HCT116 (cell line): Measurements from ENCODE around the gene SH3GL3. TPM values are rescaled to one million over a fixed set of nuclear protein-coding genes. Genes with fewer than 3 reads are reported as not detected.

Source experiments
- ATAC-seq: fragments of 200-7000 bp; cut with Tn5 transposase; 2 replicates; pipeline ENCODE4 v1.9.1; 2020; ENCODE audit warnings: mild to moderate bottlenecking, moderate library complexity
- BruUV-seq: library from RNA; stranded (reverse); fragments of 400-500 nt; replicated peaks from 2 replicates; lab custom pipeline; 2021; lab: Mats Ljungman, UMichigan
- CTCF ChIA-PET: fragments of 300-600 bp; sonication (Branson Sonifier 250); formaldehyde crosslinking; loops from one replicate; lab custom pipeline; 2021; ENCODE audit warnings: antibody characterized with exemption; lab: Charles Lee
- POLR2A ChIA-PET: fragments of 300-600, 350-600 bp; sonication (Branson Sonifier 250); formaldehyde crosslinking; loops from one replicate; lab custom pipeline; 2021; ENCODE audit warnings: antibody characterized with exemption; lab: Charles Lee
- RAD21 ChIA-PET, 2 experiments: fragments of 300-600 bp; sonication (Branson Sonifier 250); formaldehyde crosslinking; loops; one replicate each; lab custom pipeline; 2023; ENCODE audit warnings: low total read pairs in 2 of 2; ENCODE audit not compliant: uncharacterized antibody in 2 of 2, unreplicated experiment in 2 of 2, low non-redundant PET in 1 of 2; lab: Charles Lee
- DNase-seq: peaks from one replicate; pipeline ENCODE4 v3.0.0-alpha.2; 2010; ENCODE audit warnings: low read depth, low spot score
- H2AFZ ChIP-seq: fragments of 200-600 bp; shearing (Covaris generic), sonication (generic); 2 replicates; pipeline ENCODE4 v1.6.1; 2017; ENCODE audit warnings: low read depth, mixed run types, mixed read lengths, antibody characterized with exemption, low read length; ENCODE audit not compliant: poor library complexity, severe bottlenecking
- H3K27ac ChIP-seq: 2 replicates; pipeline ENCODE4 v1.5.1; 2012; ENCODE audit warnings: low read depth, low read length
- H3K27me3 ChIP-seq: fragments of 200-600 bp; sonication (generic); 2 replicates; pipeline ENCODE4 v1.6.1; 2016; ENCODE audit warnings: mixed run types, low read length, mixed read lengths; ENCODE audit not compliant: insufficient read depth
- H3K36me3 ChIP-seq, 2 experiments: fragments of 200-500 bp in 1 of 2; fragments of 200-600 bp in 1 of 2; sonication (Bioruptor generic) in 1 of 2; sonication (generic) in 1 of 2; 2 replicates each; pipeline versions ENCODE4 v1.5.1 to v1.6.1; 2014 to 2016; ENCODE audit warnings: low read length in 2 of 2, inconsistent platforms in 1 of 2, mixed read lengths in 1 of 2, mixed run types in 1 of 2; ENCODE audit not compliant: insufficient read depth in 2 of 2, control insufficient read depth in 1 of 2
- H3K4me1 ChIP-seq, 2 experiments: fragments of 200-600 bp in 1 of 2; sonication (generic) in 1 of 2; 2 replicates each; pipeline versions ENCODE4 v1.5.1 to v1.6.1; 2012 to 2017; ENCODE audit warnings: low read length in 2 of 2, inconsistent platforms in 1 of 2, mild to moderate bottlenecking in 1 of 2, mixed read lengths in 1 of 2, mixed run types in 1 of 2, moderate library complexity in 1 of 2; ENCODE audit not compliant: insufficient read depth in 2 of 2, control insufficient read depth in 1 of 2
- H3K4me2 ChIP-seq: fragments of 200-600 bp; sonication (generic); 2 replicates; pipeline ENCODE4 v1.6.1; 2017; ENCODE audit warnings: mixed run types, low read length, mixed read lengths
- H3K4me3 ChIP-seq, 2 experiments: fragments of 200-600 bp in 1 of 2; sonication (generic) in 1 of 2; replicated peaks in 1 of 2; 2 replicates each; pipeline ENCODE4 v1.5.1; 2011 to 2016; ENCODE audit warnings: low read length in 2 of 2, control low read depth in 1 of 2, low read depth in 1 of 2, mild to moderate bottlenecking in 1 of 2, mixed read lengths in 1 of 2, mixed run types in 1 of 2
- H3K79me2 ChIP-seq: fragments of 200-600 bp; sonication (generic); 2 replicates; pipeline ENCODE4 v1.6.1; 2017; ENCODE audit warnings: mild to moderate bottlenecking, mixed run types, low read length, moderate library complexity, mixed read lengths; ENCODE audit not compliant: insufficient read depth
- H3K9ac ChIP-seq: fragments of 200-600 bp; sonication (generic); 2 replicates; pipeline ENCODE4 v1.6.1; 2016; ENCODE audit warnings: low read length, mixed read lengths
- H3K9me2 ChIP-seq: fragments of 200-600 bp; sonication (generic), shearing (Covaris generic); 2 replicates; pipeline ENCODE4 v1.6.1; 2017; ENCODE audit warnings: mixed run types, mild to moderate bottlenecking, moderate library complexity; ENCODE audit not compliant: insufficient read depth
- H3K9me3 ChIP-seq, 2 experiments: fragments of 200-500 bp in 1 of 2; fragments of 200-600 bp in 1 of 2; sonication (Bioruptor generic) in 1 of 2; sonication (generic) in 1 of 2; 2 replicates each; pipeline ENCODE4 v1.6.1; 2014 to 2017; ENCODE audit warnings: low read length in 2 of 2, mixed read lengths in 2 of 2, inconsistent platforms in 1 of 2, low read depth in 1 of 2, mild to moderate bottlenecking in 1 of 2, mixed run types in 1 of 2, moderate library complexity in 1 of 2; ENCODE audit not compliant: control insufficient read depth in 1 of 2, insufficient read depth in 1 of 2
- H4K20me1 ChIP-seq: fragments of 200-600 bp; sonication (generic), shearing (Covaris generic); 2 replicates; pipeline ENCODE4 v1.6.1; 2017; ENCODE audit warnings: mixed run types, mild to moderate bottlenecking, moderate library complexity; ENCODE audit not compliant: insufficient read depth
- CBX3 ChIP-seq: IDR thresholded peaks from 2 replicates; pipeline ENCODE4 v1.6.1; 2012; ENCODE audit warnings: low read depth
- CEBPB ChIP-seq: IDR thresholded peaks from 2 replicates; pipeline ENCODE4 v1.6.1; 2012; ENCODE audit warnings: low read depth
- EGR1 ChIP-seq: IDR thresholded peaks from 2 replicates; pipeline ENCODE4 v1.6.1; 2012; ENCODE audit warnings: low read depth
- ELF1 ChIP-seq: IDR thresholded peaks from 2 replicates; pipeline ENCODE4 v1.6.1; 2012; ENCODE audit warnings: low read depth, borderline replicate concordance
- EZH2phosphoT487 ChIP-seq: fragments of 200-600 bp; IDR thresholded peaks from 2 replicates; pipeline ENCODE4 v1.6.1; 2018; ENCODE audit warnings: antibody characterized with exemption, borderline replicate concordance
- POLR2AphosphoS5 ChIP-seq: IDR thresholded peaks from 2 replicates; pipeline ENCODE4 v1.6.1; 2011; ENCODE audit warnings: mild to moderate bottlenecking, low read depth, low read length, moderate library complexity
- RAD21 ChIP-seq: IDR thresholded peaks from 2 replicates; pipeline ENCODE4 v1.6.1; 2012; ENCODE audit warnings: low read depth, mild to moderate bottlenecking
- SP1 ChIP-seq: IDR thresholded peaks from 2 replicates; pipeline ENCODE4 v1.6.1; 2012; ENCODE audit warnings: low read depth
- SRF ChIP-seq: IDR thresholded peaks from 2 replicates; pipeline ENCODE4 v1.6.1; 2012; ENCODE audit warnings: low read depth
- TCF7L2 ChIP-seq: IDR thresholded peaks from 2 replicates; pipeline ENCODE4 v1.7.0; 2011; ENCODE audit warnings: borderline replicate concordance, inconsistent platforms; ENCODE audit not compliant: insufficient read depth, insufficient read length; ENCODE audit errors: extremely low read depth
- YY1 ChIP-seq: IDR thresholded peaks from 2 replicates; pipeline ENCODE4 v1.6.1; 2011; ENCODE audit warnings: low read length, low read depth, moderate library complexity, mild to moderate bottlenecking; ENCODE audit not compliant: insufficient replicate concordance; ENCODE audit errors: extremely low read depth
- ZFX ChIP-seq: fragments of 450-650 bp; IDR thresholded peaks from 2 replicates; pipeline ENCODE4 v1.6.1; 2017
- intact Hi-C: fragments of 100-400 bp; cut with micrococcal nuclease; formaldehyde crosslinking; loops from 2 replicates; pipeline ENCODE4 v1.10.0; 2022
- total RNA-seq: library from RNA; stranded (reverse); gene quantifications from one replicate; pipeline ENCODE4 v1.2.1, GENCODE V29; 2021; ENCODE audit not compliant: unreplicated experiment
- TF ChIP-seq, protein P1 (sequence below): IDR thresholded peaks from 2 replicates; pipeline ENCODE4 v1.6.1; 2012
- TF ChIP-seq, protein P2 (sequence below): IDR thresholded peaks from 2 replicates; pipeline ENCODE4 v1.6.1; 2012

SH3GL3 gene
- total RNA-seq, 1 experiment from 2014 or later, result 1.3 TPM

DNA sequence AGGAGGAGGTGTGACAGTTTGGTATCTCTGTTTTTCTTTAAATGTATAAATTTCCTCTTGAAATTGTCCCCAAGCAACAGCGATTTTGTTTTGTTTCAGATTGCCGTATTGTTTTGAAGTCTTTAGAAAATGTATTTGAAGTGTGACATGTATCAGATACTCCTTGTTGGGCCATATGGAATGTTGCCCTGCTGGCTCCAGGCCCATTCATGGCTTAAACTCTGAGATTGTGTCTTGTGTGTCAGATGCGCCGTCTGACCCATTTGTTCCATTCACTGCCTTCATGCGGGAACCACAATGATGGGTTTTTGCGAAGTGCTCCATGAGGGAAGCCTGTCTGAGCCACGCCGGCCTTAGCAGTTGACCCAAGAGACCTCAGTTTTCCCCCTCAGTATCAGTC lies 131.6 kb downstream of the SH3GL3 start:
- H3K36me3 ChIP-seq, result no peaks in the 10 kb centered on the region
- H3K9me2 ChIP-seq, result no peaks in the 10 kb centered on the region
- CTCF ChIA-PET, result no interaction called here
- DNase-seq (no peak), ATAC-seq (no peak)
- no peak overlapping the region for H3K9ac ChIP-seq
- no peak for TF ChIP-seq EGR1
- TF ChIP-seq, protein P1, sequence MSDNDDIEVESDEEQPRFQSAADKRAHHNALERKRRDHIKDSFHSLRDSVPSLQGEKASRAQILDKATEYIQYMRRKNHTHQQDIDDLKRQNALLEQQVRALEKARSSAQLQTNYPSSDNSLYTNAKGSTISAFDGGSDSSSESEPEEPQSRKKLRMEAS, result no peak
- TF ChIP-seq RAD21, result no peak
- no peak for TF ChIP-seq SRF
- TF ChIP-seq POLR2AphosphoS5, result no peak
- TF ChIP-seq, protein P2, sequence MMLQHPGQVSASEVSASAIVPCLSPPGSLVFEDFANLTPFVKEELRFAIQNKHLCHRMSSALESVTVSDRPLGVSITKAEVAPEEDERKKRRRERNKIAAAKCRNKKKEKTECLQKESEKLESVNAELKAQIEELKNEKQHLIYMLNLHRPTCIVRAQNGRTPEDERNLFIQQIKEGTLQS, result no peak
- TF ChIP-seq ZFX, result no peak
- no peak for TF ChIP-seq EZH2phosphoT487
- no peak for TF ChIP-seq ELF1
- TF ChIP-seq TCF7L2, result no peak
- no peak for TF ChIP-seq SP1
- TF ChIP-seq YY1, result no peak
- no peak for TF ChIP-seq CEBPB
- TF ChIP-seq CBX3, result no peak
- no peaks in the 10 kb centered on the region for H3K9me3 ChIP-seq
- no peak overlapping the region for H2AFZ ChIP-seq
- no peaks in the 10 kb centered on the region for H3K4me1 ChIP-seq
- H3K27me3 ChIP-seq, result no peaks in the 10 kb centered on the region
- BruUV-seq, result no TSS peak
- no peak overlapping the region for H3K4me2 ChIP-seq
- no peak overlapping the region for H3K4me3 ChIP-seq
- H3K27ac ChIP-seq, result no peak overlapping the region
- no peaks in the 10 kb centered on the region for H3K79me2 ChIP-seq
- POLR2A ChIA-PET, result no interaction called here
- RAD21 ChIA-PET, result no interaction called here
- intact Hi-C loops, result no loop called here
- H4K20me1 ChIP-seq, result no peaks in the 10 kb centered on the region
